ENCODE measurements around the gene FAM98B. TPM values are rescaled to one million over a fixed set of nuclear protein-coding genes. Genes with fewer than 3 reads are reported as not detected.

The FAM98B gene
- total and polyA plus RNA-seq, 2 donors (not counting 1 experiment from before 2014, with no cell fraction given) = 1.4 to 21.5 TPM

- ATAC-seq (ENCODE audit: low read depth) (no peak), DNase-seq (no peak)
- Mint-ChIP-seq H3K4me3 (no peak overlapping the region), H3K27ac (no peak overlapping the region), H3K27me3 (no peaks in the 10 kb centered on the region), H3K4me1 (no peaks in the 10 kb centered on the region), H3K9me3 (ENCODE audit: insufficient read depth) (no peaks in the 10 kb centered on the region)
- Histone ChIP-seq H3K9me3 (ENCODE audit: control extremely low read depth in 1 of 3, control insufficient read depth in 2 of 3, insufficient read depth in 1 of 3, low read length in 2 of 3) (no peaks in the 10 kb centered on the region), H3K79me2 (ENCODE audit: control insufficient read depth, insufficient read depth, low read length) (no peaks in the 10 kb centered on the region), H3K27me3 (replicated peaks in 1 of 4; ENCODE audit: control extremely low read depth in 1 of 4, control insufficient read depth in 3 of 4, insufficient read depth in 4 of 4, low read length in 3 of 4) (no peaks in the 10 kb centered on the region), H3K27ac (ENCODE audit: low read length in 2 of 2) (no peak overlapping the region), H3K4me1 (ENCODE audit: control insufficient read depth in 2 of 2, insufficient read depth in 2 of 2, low read length in 2 of 2) (no peaks in the 10 kb centered on the region), H3K4me3 (ENCODE audit: control extremely low read depth in 1 of 5, extremely low read depth in 1 of 5, insufficient read depth in 1 of 5, low read depth in 2 of 5, low read length in 4 of 5) (no peak overlapping the region), H4K20me1 (ENCODE audit: control insufficient read depth, insufficient read depth, low read length, poor library complexity, severe bottlenecking) (no peaks in the 10 kb centered on the region), H3K36me3 (replicated peaks in 1 of 2; ENCODE audit: control extremely low read depth in 1 of 2, control insufficient read depth in 1 of 2, extremely low read depth in 1 of 2, insufficient read depth in 2 of 2, low read length in 1 of 2) (peaks cover 4 to 17% of the 10 kb centered on the region in 2 experiments), H3K9ac (ENCODE audit: low read length) (no peak overlapping the region), H3K4me2 (replicated peaks; ENCODE audit: low read depth, low read length, poor library complexity, severe bottlenecking) (no peak overlapping the region), H2AFZ (ENCODE audit: insufficient read depth, low read depth, low read length, poor library complexity, severe bottlenecking) (no peak overlapping the region)
- POLR2A ChIA-PET = no interaction called here
- intact Hi-C loops (cut with micrococcal nuclease) = no loop called here
- no peak for TF ChIP-seq EZH2 (IDR thresholded peaks at IDR 0.05; ENCODE audit: borderline replicate concordance, insufficient read depth, low read depth, low read length, poor library complexity, severe bottlenecking)
- no peak for TF ChIP-seq CTCF (IDR thresholded peaks at IDR 0.05)
- WGBS (ENCODE audit: insufficient coverage) = no CpG with 5 or more reads among the region's 1 CpG
- CTCF ChIA-PET = interaction anchor here (2.0 to 6.0 kb wide), 5 partner anchors 30 to 227 kb away, joined by 7 to 107 read pairs (median 34); partner anchors contain the start of gene RASGRP1
These were observed 16.9 kb downstream of the FAM98B start for GRCh38 chr15:38470816-38471215.

- intact Hi-C loops (cut with micrococcal nuclease) = no loop called here
- Histone ChIP-seq H3K4me3 (ENCODE audit: control extremely low read depth in 1 of 5, extremely low read depth in 1 of 5, insufficient read depth in 1 of 5, low read depth in 2 of 5, low read length in 4 of 5) (no peak overlapping the region), H3K4me2 (replicated peaks; ENCODE audit: low read depth, low read length, poor library complexity, severe bottlenecking) (no peak overlapping the region), H4K20me1 (ENCODE audit: control insufficient read depth, insufficient read depth, low read length, poor library complexity, severe bottlenecking) (no peaks in the 10 kb centered on the region), H3K4me1 (ENCODE audit: control insufficient read depth in 2 of 2, insufficient read depth in 2 of 2, low read length in 2 of 2) (no peaks in the 10 kb centered on the region), H3K9ac (ENCODE audit: low read length) (no peak overlapping the region), H3K36me3 (replicated peaks in 1 of 2; ENCODE audit: control extremely low read depth in 1 of 2, control insufficient read depth in 1 of 2, extremely low read depth in 1 of 2, insufficient read depth in 2 of 2, low read length in 1 of 2) (peaks cover 4 to 20% of the 10 kb centered on the region in 2 experiments), H3K27me3 (replicated peaks in 1 of 4; ENCODE audit: control extremely low read depth in 1 of 4, control insufficient read depth in 3 of 4, insufficient read depth in 4 of 4, low read length in 3 of 4) (no peaks in the 10 kb centered on the region), H3K9me3 (ENCODE audit: control extremely low read depth in 1 of 3, control insufficient read depth in 2 of 3, insufficient read depth in 1 of 3, low read length in 2 of 3) (no peaks in the 10 kb centered on the region), H2AFZ (ENCODE audit: insufficient read depth, low read depth, low read length, poor library complexity, severe bottlenecking) (no peak overlapping the region), H3K27ac (ENCODE audit: low read length in 2 of 2) (no peak overlapping the region), H3K79me2 (ENCODE audit: control insufficient read depth, insufficient read depth, low read length) (no peaks in the 10 kb centered on the region)
- no peaks in the 10 kb centered on the region for H3K9me3 Mint-ChIP-seq (ENCODE audit: insufficient read depth)
- no peak overlapping the region for H3K4me3 Mint-ChIP-seq
- no peaks in the 10 kb centered on the region for H3K4me1 Mint-ChIP-seq
- no peak overlapping the region for H3K27ac Mint-ChIP-seq
- ChIA-PET CTCF (interaction anchor here (1.1 to 6.0 kb wide), 11 partner anchors 12 to 232 kb away, joined by 3 to 107 read pairs (median 5); partner anchors contain the start of gene FAM98B), POLR2A (no interaction called here)
- no peaks in the 10 kb centered on the region for H3K27me3 Mint-ChIP-seq
- DNase-seq = no peak
- WGBS (ENCODE audit: insufficient coverage) = no CpG with 5 or more reads among the region's 2 CpGs
- ATAC-seq (ENCODE audit: low read depth) = no peak
- TF ChIP-seq CTCF (IDR thresholded peaks at IDR 0.05) (no peak), EZH2 (IDR thresholded peaks at IDR 0.05; ENCODE audit: borderline replicate concordance, insufficient read depth, low read depth, low read length, poor library complexity, severe bottlenecking) (no peak)
These were observed 18.0 kb downstream of the FAM98B start for GRCh38 chr15:38471974-38472373.

Data from B cell (primary cell).